OCI-LY1 (cell line): ENCODE data around the gene PRM2.
"Not testable (repeated sequence)": the region's sequence is repeated elsewhere in the genome, so short reads cannot be mapped to it uniquely, and the experiment has no call there.

Experiments
- H2AFZ ChIP-seq: fragments of 200-600 bp; sonication (generic), shearing (Covaris generic); 2 replicates; pipeline ENCODE4 v1.6.0; 2014; ENCODE audit warnings: antibody characterized with exemption, mild to moderate bottlenecking, low read length
- H3F3A ChIP-seq: fragments of 200-600 bp; sonication (generic), shearing (Covaris generic); 2 replicates; pipeline ENCODE4 v1.6.0; 2014; ENCODE audit warnings: mild to moderate bottlenecking, antibody characterized with exemption, low read length, moderate library complexity; ENCODE audit not compliant: insufficient read depth
- H3K27ac ChIP-seq: fragments of 200-600 bp; sonication (generic); 2 replicates; pipeline ENCODE4 v1.5.1; 2014; ENCODE audit warnings: low read length, mixed run types, mild to moderate bottlenecking, low read depth; ENCODE audit not compliant: poor library complexity, severe bottlenecking
- H3K27me3 ChIP-seq: fragments of 200-600 bp; sonication (generic); 2 replicates; pipeline ENCODE4 v1.6.0; 2014; ENCODE audit warnings: antibody characterized with exemption, mild to moderate bottlenecking, low read length, moderate library complexity; ENCODE audit not compliant: insufficient read depth
- H3K36me3 ChIP-seq: fragments of 200-600 bp; sonication (generic); 2 replicates; pipeline ENCODE4 v1.6.1; 2014; ENCODE audit warnings: mild to moderate bottlenecking, antibody characterized with exemption, low read length, moderate library complexity, mixed read lengths; ENCODE audit not compliant: insufficient read depth
- H3K4me1 ChIP-seq: fragments of 200-600 bp; sonication (generic); 2 replicates; pipeline ENCODE4 v1.5.1; 2014; ENCODE audit warnings: mild to moderate bottlenecking, low read length, moderate library complexity; ENCODE audit not compliant: insufficient read depth, severe bottlenecking
- H3K4me2 ChIP-seq: fragments of 200-600 bp; sonication (generic), shearing (Covaris generic); 2 replicates; pipeline ENCODE4 v1.6.1; 2014; ENCODE audit warnings: low read length
- H3K4me3 ChIP-seq: fragments of 200-600 bp; sonication (generic); 2 replicates; pipeline ENCODE4 v1.5.1; 2014; ENCODE audit warnings: low read length, low read depth, mild to moderate bottlenecking, mixed read lengths; ENCODE audit not compliant: poor library complexity, severe bottlenecking
- H3K79me2 ChIP-seq: fragments of 200-600 bp; shearing (Covaris generic); 2 replicates; pipeline ENCODE4 v1.6.1; 2016; ENCODE audit warnings: mixed run types, low read length, mixed read lengths; ENCODE audit not compliant: insufficient read depth
- H3K9ac ChIP-seq: fragments of 200-600 bp; sonication (generic), shearing (Covaris generic); 2 replicates; pipeline ENCODE4 v1.6.1; 2014; ENCODE audit warnings: mild to moderate bottlenecking, low read length, mixed read lengths
- H3K9me2 ChIP-seq: fragments of 200-600 bp; sonication (generic), shearing (Covaris generic); 2 replicates; pipeline ENCODE4 v1.6.1; 2014; ENCODE audit warnings: low read depth, mild to moderate bottlenecking, low read length, mixed read lengths
- H3K9me3 ChIP-seq: fragments of 200-600 bp; shearing (Covaris generic); 2 replicates; pipeline ENCODE4 v1.6.1; 2014; ENCODE audit warnings: low read length, mixed read lengths
- H4K20me1 ChIP-seq: fragments of 200-600 bp; sonication (generic), shearing (Covaris generic); 2 replicates; pipeline ENCODE4 v1.6.0; 2016; ENCODE audit warnings: mild to moderate bottlenecking, low read length; ENCODE audit not compliant: insufficient read depth
- EZH2 ChIP-seq: fragments of 200-600 bp; sonication (generic), shearing (Covaris generic); IDR thresholded peaks from 2 replicates; pipeline ENCODE4 v1.8.0; 2017; ENCODE audit warnings: borderline replicate concordance, mixed run types, mild to moderate bottlenecking, antibody characterized with exemption, low read length, moderate library complexity, mixed read lengths
- TF ChIP-seq, protein P1 (sequence below): fragments of 200-600 bp; sonication (generic), shearing (Covaris generic); IDR thresholded peaks from 2 replicates; pipeline ENCODE4 v1.5.1; 2017; ENCODE audit warnings: mild to moderate bottlenecking, antibody characterized with exemption, low read length, moderate library complexity, mixed read lengths

Gene PRM2

DNA sequence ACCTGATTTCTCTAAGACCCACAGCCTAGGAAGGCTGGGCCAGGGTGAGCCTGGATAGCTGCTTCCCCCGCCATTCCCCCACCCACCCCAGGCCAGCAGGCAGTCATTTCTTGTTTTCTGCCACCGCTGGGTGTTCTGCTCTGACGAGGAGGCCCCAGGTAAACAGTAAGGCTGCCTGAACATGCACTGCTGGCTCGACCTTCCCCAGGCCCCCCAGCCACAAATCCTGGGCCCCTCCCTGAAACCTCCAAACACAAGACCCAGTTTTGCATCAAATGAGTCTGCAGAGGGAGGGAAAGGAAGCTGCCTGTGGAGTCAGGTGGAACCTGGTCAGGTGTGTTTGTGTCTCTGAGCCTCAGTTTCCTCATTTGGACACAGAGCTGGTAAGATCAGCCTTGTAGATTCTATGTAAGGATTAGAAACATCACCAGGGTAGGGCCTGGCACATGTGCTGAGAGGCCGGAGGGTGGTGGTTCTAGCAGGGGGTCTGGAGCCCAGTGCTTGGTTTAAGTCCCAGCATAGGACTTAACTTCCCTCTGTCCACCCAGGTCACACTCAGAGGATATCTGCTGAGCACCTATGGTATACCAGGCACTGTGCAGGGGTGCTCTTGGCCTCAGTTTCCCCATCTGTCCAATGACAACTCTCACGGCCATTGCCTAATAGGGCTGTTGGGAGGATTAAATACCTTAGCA is 23.7 kb upstream of the PRM2 start:
- Histone ChIP-seq H3K4me1 (peaks cover 66% of the 10 kb centered on the region), H3K4me2 (no peak overlapping the region)

DNA sequence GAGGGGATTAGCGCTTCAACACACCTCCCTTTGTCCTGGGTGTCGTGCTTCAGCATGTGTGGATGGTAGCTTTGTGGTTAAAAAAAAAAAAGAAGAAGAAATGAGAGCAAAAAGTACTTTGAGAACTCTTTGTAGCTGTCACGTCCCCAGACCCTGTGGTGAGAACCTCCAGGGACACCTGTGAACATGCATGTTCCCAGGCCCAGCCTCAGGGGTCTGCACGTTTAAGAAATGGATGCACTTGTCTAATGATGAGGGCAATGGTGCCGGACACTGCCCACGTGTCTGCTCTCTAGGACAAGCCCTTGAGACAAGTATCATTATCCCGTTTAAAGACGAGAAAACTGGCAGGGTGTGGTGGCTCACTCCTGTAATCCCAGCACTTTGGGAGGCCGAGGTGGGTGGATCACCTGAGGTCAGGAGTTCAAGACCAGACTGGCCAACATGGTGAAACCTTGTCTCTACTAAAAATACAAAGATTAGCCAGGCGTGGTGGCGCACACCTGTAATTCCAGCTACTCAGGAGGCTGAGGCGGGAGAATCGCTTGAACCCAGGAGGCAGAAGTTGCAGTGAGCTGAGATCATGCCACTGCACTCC is 22.8 kb upstream of the PRM2 start:
- H3K4me1 ChIP-seq, result peaks cover 73% of the 10 kb centered on the region
- H3K27me3 ChIP-seq, H4K20me1 ChIP-seq, H3F3A ChIP-seq, H3K36me3 ChIP-seq, H3K79me2 ChIP-seq, H3K4me3 ChIP-seq, H3K9me2 ChIP-seq, H3K9me3 ChIP-seq, H2AFZ ChIP-seq: not testable (repeated sequence)
- peak overlapping the region; percentile 98 for H3K27ac ChIP-seq
- H3K9ac ChIP-seq, result peak overlapping the region; percentile 59
- peak overlapping the region; percentile 45; the same call in 1 of the 2 replicates for H3K4me2 ChIP-seq

More for the DNA sequence above, 23.7 kb upstream of the PRM2 start:
- Histone ChIP-seq H2AFZ (no peak overlapping the region), H3K27me3 (no peaks in the 10 kb centered on the region), H4K20me1 (no peaks in the 10 kb centered on the region), H3F3A (peaks cover 4% of the 10 kb centered on the region), H3K9me3 (no peaks in the 10 kb centered on the region), H3K36me3 (no peaks in the 10 kb centered on the region), H3K4me3 (no peak overlapping the region), H3K27ac (peak overlapping the region; percentile 98), H3K79me2 (no peaks in the 10 kb centered on the region), H3K9me2 (no peaks in the 10 kb centered on the region), H3K9ac (peak overlapping the region; percentile 3; the same call in 1 of the 2 replicates)
- TF ChIP-seq, protein P1, sequence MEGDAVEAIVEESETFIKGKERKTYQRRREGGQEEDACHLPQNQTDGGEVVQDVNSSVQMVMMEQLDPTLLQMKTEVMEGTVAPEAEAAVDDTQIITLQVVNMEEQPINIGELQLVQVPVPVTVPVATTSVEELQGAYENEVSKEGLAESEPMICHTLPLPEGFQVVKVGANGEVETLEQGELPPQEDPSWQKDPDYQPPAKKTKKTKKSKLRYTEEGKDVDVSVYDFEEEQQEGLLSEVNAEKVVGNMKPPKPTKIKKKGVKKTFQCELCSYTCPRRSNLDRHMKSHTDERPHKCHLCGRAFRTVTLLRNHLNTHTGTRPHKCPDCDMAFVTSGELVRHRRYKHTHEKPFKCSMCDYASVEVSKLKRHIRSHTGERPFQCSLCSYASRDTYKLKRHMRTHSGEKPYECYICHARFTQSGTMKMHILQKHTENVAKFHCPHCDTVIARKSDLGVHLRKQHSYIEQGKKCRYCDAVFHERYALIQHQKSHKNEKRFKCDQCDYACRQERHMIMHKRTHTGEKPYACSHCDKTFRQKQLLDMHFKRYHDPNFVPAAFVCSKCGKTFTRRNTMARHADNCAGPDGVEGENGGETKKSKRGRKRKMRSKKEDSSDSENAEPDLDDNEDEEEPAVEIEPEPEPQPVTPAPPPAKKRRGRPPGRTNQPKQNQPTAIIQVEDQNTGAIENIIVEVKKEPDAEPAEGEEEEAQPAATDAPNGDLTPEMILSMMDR, result no peak
- no peak for TF ChIP-seq EZH2

DNA sequence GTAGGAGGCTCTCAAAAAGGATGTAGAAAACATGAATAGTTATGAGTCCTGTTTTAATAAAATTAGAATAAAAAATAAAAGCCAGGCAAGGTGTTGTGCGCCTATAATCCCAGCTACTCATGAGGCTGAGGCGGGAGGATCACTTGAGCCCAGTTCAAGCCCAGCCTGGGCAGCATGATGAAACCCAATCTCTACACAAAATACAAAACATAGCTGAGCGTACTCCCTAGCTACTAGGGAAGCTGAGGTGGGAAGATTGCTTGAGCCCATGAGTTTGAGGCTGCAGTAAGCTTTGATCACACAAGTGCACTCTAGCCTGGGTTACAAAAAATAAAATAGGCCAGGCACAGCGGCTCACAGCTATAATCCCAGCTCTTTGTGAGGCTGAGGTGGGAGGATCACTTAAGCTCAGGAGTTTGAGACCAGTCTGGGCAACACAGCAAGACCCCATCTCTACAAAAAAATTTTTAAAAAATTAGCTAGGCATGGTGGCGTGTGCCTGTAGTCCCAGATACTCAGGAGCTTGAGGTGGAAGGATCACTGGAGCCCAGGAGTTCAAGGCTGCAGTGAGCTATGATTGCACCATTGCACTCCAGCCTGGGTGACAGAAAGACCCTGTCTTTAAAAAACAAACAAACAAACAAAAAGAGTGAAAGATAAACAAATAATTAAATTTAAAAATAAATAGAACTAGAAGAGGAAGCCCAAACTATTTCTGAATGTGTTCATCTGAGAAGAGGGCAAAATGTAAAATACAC is 22.0 kb upstream of the PRM2 start:
- Histone ChIP-seq H3K36me3 (no peaks in the 10 kb centered on the region), H3K4me2 (peak overlapping the region; percentile 45), H3K9me2 (no peaks in the 10 kb centered on the region), H3K79me2 (no peaks in the 10 kb centered on the region), H2AFZ (no peak overlapping the region), H3K4me3 (peak overlapping the region; percentile 18), H3K27me3 (no peaks in the 10 kb centered on the region), H4K20me1 (no peaks in the 10 kb centered on the region), H3F3A (peaks cover 8% of the 10 kb centered on the region), H3K27ac (peak overlapping the region; percentile 98), H3K9me3 (no peaks in the 10 kb centered on the region), H3K9ac (peak overlapping the region; percentile 59), H3K4me1 (peaks cover 74% of the 10 kb centered on the region)
- no peak for TF ChIP-seq EZH2

DNA sequence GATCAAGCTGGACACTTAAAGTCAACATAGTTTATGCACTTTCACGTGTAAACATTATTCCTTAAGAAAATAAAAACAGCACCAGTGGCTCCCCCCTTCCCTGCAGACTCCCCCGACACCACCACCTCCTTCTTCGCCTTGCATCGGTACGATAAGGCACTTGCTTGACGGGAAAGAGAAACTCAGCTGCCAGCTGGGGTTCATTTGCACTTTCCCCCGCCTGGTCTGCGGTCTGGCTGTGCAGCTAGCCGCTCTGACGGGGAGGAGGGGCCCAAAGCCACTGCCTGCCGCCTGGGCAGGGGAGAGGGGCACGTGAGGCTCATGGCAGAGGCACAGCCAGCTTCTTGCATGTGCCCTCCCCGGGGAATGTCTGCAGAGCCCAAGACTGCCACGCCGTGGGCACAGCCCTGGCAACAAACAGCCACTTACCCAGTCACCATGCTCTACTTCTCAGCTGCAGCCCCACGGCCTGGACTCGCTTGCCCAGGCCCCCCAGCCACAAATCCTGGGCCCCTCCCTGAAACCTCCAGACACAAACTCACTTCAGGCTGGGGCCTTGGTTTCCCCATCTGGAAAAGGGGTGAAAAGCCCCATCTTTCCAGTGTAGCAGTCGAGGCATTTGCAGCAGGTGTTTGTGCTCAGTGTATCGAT is 21.3 kb upstream of the PRM2 start:
- TF ChIP-seq, protein P1, result peak; percentile 50
- TF ChIP-seq EZH2, result no peak
- Histone ChIP-seq H3K36me3 (no peaks in the 10 kb centered on the region), H3K9ac (peak overlapping the region; percentile 59), H3F3A (peaks cover 8% of the 10 kb centered on the region), H3K9me3 (no peaks in the 10 kb centered on the region), H3K4me1 (peaks cover 76% of the 10 kb centered on the region), H3K27ac (peak overlapping the region; percentile 98), H3K4me3 (peak overlapping the region; percentile 22), H3K9me2 (no peaks in the 10 kb centered on the region), H3K27me3 (no peaks in the 10 kb centered on the region), H3K79me2 (no peaks in the 10 kb centered on the region), H2AFZ (no peak overlapping the region), H4K20me1 (no peaks in the 10 kb centered on the region), H3K4me2 (peak overlapping the region; percentile 62)
